GM19240 (cell line): ENCODE data around the gene GNPTG.
A peak's percentile ranks its signal among the peaks of the same experiment; 100 is the strongest.

Experiments
- DNase-seq: peaks from one replicate; pipeline ENCODE4 v3.0.0; 2011; ENCODE audit warnings: low spot score; ENCODE audit not compliant: insufficient read length

Gene GNPTG

DNA sequence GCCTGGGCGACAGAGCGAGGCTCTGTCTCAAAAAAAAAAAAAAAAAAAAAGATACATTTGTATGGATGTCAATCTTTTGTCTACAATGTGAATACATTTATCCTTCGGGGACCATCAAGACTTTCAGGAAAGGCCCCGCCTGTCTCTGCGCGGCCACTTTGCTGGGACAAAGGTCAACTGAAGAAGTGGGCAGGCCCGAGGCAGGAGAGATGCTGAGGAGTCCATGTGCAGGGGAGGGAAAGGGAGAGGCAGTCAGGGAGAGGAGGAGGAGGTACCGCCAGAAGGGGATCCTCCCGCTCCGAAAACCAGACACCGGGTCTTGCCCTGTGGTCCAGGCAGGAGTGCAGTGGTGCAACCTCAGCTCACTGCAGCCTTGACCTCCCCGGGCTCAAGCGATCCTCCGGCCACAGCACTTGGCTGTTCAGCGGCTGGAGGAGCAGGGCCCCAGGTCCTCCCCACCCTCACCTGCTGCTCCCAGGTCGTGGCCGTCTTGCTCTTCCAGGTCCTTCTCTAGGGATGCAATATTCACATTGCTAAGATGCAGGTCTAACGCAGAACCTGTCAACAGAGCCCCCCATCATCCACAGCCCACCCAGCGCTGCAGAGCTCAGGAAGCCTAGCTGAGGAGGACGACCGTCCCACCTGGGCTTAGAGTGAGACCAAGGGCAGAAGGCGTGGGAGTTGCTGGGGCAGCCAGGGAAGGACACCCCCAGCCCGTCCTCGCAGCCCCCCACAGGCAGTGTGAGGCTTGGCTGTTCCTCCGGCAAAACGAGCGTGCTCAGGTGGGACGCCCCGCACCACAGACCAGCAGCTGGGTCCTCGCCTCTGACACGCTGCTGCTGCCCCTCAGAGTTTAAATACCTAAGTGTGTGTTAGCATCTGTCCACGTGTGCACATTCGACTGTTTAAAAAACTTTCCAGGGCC lies 19.6 kb downstream of the GNPTG start:
- DNase-seq: no peak

DNA sequence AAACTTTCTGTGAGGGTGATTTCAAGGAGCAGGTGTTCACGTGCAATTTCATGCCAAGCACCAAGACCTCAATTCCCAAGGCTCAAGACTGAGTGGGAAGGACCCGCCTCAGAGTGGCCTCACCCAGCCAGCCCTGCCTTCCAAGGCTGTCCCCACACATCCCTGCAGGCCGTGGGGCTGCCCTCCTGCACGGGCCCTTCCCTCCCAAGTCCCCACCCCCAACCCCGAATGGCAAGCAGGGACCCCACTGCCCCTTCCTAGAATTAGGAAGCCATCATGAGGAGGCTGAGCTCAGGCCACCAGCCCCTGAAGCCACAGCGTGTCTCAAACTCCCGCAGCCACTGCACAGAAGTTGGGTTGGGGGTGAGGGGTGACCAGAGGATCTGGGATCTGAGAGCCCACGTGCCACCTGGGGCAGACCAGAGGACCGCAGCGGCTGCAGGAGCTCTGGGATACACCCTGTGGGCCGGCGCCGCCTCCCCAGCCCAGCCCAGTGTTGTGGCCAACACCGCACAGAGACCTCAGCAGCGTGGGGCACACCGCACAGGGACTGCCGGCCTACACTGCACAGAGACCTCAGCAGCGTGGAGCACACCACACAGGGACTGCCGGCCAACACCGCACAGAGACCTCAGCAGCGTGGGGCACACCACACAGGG lies 20.7 kb downstream of the GNPTG start:
- DNase-seq: no peak

DNA sequence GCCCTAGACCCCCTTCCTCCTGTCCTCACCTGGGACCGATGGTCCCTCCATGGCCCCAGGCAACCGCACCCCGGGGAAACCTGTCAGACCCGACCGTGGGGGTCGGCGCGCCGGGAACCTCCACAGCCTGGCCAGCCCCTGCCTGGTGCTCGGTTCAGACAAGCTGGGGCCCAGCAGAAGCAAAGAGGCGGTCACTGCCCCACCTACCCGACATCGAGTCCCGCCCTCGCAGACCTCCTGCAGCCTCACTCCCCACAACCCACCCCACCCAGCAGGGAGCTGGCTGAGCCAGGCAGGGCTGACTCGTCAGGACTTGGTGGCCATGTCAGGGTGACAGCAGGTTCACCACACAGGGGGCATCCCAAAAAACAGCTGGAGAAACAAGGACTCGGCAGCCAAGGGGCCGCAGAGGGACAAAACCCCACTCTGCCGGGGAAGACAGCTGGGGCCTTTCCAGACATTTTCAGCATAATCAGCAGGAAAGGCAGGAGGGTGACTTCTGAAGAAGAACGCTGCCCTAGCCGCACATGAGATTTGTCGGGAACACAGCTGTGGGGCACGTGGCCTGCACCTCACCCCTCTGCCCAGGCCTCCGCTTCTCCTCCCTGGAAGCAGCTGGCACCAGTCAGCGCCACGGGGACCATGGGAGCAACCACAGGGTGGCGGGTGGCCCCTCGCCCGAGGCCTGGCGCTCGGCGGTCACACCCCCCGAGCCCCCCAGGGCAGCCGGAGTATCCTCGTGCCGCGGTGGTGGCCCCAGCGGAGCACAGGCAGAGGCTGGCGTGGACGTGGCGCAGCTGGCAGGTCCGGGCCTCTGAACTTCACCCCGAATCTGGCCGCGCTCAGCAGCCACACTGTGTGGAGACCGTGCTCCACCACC lies 22.9 kb downstream of the GNPTG start:
- no peak for DNase-seq

DNA sequence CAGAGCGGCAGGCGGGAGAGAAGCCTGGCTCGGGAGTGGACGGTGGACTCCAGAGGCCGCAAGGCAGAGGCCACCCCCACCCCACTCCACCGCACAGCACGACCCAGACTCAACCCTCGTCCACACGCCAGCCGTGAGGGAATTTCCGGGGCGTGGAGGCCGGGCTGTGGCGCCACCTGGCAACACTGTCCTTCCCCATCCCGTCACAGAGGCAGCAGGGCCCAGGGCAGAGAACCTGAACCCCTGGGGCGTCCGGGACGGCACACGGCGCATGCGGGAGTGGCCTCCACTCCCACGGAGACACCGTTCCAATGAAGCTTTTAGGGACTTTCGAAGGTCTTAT lies 23.5 kb downstream of the GNPTG start:
- no peak for DNase-seq

DNA sequence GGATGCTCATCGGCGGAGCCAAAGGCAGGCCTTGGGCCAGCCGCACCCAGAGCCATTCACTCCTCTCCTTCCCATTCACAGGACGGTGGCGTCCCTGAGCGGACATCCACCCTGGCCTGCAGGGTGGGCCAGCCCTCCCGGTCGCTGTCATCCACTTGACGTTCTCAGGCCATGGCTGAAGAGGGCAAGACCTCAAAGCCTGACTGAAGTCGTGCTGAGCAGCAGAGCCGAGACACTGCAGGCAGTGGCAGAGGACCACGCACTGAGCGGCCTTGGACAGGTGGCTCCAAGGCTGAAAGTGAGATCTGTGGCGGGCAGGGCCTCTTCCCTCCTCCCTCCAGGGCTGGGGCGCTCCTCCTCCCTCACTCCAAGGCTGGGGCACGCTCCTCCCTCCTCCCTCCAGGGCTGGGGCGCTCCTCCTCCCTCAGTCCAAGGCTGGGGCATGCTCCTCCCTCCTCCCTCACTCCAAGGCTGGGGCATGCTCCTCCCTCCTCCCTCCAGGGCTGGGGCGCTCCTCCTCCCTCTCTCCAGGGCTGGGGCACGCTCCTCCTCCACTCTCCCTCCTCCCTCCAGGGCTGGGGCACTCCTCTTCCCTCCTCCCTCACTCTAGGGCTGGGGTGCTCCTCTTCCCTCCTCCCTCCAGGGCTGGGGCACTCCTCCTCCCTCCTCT lies 24.1 kb downstream of the GNPTG start:
- no peak for DNase-seq

DNA sequence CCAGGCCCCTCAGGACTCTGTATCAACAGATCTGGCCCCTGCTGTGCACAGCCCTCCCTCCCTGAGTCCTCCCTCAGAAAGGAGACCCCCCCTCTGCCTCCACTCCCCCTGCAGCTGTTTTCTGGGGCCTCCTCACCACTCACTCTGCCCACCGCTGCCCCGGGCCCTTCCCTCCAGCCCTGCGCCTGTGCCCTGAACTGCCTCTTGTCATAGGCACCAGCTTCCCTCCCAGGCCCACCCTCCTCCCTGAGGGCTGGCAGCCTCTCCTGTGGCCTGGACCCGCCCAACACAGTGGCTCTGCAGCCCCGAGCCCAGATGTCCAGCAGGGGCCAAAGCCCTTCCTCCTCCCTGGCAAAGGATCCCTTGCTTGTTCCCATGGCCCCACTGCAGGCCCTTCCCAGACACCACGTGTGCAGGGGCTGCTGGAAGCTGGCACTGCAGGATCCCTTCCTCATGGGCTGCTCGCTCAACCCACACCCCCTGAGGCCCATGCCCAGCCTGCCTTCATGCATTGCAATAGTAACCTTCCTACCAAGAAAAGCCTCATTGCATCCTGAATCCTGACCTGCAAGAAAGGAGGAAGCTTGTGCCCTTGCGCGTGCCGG lies 25.8 kb downstream of the GNPTG start:
- no peak for DNase-seq

DNA sequence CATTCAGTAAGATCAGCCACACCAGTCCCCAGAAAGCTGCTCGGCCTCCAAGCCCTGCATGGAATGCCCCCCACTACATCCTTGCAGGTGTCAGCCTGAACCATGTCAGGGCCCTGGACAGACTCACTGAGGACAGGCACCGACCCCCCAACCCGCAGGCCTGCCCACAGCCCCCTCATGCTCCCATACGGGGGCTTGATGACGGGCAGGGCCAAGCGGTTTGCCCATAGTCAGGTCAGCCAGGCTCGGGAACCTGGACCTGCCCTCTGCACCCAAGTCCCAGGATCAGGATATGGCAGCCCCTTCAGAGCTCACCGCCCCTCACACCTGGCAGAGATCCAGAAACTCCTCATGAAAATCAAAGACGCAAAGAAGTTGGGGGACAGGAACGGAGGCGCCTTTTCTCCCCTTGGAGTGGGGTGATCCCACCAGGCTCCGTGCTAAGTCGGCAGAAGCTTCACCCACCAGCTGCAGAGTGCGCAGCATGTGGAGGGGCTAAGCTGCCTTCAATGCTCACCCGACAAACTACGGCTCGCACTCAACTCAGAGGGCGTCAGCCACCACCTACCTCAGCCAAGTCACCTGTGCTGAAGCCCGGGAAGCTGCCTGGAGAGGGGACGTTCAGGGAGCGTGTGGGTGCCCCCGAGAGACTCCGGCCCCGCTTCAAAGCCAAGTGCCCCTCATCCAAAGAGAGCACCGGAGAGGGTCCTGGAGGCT lies 26.5 kb downstream of the GNPTG start:
- DNase-seq: no peak

DNA sequence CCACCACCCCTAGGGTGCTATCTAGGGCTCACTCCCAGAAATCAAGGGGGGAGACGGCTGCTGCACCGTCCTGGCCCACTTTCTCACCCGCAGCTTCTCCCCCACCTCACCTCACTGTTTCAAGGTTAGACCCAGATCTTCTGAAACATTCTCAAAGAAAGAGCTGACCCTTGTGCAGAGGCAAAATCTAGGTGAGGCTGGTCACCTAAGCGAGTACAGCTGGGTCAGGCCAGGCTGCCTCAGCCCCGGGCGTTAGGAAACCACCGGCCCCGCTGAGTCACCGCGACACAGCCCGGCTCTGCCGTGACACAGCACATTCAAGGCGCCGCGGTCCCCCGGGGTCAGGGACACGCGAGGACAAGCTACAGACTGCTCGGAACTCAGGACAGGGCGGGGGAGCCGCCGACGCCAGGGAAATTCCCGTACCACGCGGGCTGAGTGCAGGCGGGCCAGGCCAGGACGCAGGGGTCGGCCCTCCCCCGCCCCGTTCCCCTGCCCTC lies 27.1 kb downstream of the GNPTG start:
- no peak for DNase-seq

DNA sequence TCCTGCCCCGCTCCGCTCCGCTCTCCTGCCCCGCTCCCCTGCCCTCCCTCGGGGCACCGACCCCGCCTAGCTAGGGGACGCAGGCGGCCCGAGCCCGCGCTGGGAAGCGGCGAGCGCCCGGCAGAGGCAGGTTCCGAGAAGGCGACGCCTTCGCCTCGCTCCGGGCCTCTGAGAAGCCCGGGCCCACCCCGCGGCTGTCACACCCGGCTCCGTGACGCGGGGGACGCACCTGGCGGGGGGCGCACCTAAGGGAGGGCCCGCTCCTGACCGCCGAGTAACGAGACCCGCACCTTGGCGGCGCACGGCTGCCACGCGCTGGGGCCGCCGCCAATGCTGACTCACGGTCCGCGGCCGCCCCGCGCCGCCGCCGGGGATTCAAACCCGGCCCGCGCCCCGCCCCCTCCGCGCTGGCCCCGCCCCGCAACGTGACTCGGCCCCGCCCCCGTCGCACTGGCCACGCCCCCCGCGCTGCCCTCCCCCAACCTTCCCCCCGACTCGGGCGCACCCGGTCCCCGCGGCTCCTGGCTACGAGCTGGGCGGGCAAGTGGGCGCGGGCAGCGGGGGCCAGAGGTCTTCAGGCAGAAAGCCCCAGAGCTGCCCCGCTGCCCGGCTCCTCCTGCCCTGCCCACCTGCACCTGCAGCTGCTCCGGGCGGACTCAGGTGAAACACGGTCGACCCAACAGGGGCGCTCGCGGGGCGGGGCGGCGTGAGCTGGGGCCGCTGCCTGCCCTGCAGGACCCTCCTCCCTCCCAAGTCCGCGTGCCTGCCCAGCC lies 27.8 kb downstream of the GNPTG start:
- peak; percentile 63 for DNase-seq

DNA sequence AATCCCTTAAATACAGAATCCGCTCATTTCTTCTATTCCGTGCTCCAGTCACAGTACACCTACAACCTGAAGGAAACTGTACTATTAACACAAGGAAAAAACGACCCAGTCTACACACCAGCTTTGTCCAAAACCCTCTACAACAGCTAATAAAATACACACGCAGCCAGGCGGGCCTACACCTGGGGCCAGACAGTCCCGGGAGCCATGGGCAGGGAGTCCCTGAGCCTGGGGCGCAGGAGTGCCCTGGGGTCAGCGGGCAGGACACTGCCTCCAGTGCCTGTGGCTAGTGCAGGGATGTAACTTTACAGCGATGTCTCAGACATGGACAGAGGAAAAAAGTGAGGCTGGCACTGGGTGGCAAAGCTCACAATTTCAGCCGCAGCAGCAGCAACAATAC lies 28.5 kb downstream of the GNPTG start:
- no peak for DNase-seq

DNA sequence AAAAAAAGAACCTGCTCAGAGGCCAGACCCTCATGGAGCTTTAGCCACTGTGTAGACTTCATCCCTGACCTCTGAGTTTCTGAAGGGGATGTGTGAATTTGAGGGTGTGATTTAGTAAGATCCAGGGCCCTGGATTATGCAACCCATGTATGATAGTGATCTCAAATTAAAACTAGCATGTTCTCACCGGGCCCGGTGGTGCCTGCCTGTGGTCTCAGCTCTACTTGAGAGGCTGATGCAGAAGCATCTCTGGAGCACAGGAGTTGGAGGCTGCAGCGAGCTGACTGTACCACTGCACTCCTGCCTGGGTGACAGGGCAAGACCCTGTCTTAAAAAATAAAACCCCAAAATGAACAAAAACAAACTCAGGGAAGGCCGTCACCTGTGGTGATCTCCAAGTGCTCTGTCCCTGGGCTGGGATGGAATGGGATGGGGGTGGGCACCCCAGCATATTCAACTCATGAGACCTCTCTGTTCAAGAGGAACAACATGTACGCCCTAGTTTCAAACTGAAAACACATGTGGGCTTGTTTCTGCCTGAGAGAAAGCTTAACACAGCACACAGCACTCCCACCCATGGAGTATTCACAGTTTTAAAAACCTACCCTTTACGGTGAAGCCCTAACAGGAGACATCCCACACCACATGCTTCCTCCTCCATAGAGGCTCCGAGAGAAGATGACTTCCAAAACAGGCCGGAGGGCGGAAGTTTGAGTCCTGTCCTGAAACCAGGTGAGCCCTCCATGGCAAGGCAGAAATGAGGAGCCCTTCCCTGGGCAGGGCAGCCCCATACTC lies 30.1 kb downstream of the GNPTG start:
- no peak for DNase-seq

DNA sequence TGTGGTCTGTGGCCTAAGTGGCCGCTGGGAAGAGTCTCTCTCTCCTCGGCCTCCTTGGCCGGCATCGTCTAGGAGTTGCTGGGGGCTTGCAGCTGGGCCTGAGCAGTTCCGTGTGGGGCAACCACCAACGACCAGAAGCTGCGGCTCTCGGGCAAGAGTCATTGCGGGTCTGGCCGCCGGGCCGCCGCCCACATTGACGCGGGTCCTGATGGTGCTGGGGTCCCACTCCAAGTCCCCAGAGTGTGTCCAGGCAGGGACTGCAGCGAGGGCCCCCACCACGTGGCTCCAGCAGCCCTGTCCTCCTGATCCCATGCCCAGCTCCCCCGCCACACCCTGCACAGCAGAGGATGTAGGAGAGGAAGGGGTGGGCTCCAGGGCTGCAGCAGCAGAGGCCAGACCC lies 31.8 kb downstream of the GNPTG start:
- no peak for DNase-seq

DNA sequence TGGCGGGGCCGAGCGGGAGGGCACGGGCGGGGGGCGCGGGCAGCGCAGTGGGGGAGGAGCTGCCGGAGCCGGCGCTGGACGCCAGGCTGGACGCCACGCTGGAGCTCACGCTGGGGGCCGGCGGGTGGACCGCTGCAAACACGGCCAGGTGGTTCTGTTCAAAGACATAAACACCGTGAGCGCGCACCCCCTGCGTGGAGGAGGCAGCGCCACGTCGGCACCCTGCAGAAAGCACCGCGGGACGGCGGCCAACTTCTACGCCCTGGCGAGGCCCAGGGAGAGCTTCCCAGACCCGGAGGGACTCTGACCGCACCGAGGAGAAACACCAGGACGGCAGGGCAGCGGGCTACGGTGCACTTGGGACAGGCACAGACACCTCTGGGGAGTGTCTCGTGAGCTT lies 33.5 kb downstream of the GNPTG start:
- DNase-seq: no peak

DNA sequence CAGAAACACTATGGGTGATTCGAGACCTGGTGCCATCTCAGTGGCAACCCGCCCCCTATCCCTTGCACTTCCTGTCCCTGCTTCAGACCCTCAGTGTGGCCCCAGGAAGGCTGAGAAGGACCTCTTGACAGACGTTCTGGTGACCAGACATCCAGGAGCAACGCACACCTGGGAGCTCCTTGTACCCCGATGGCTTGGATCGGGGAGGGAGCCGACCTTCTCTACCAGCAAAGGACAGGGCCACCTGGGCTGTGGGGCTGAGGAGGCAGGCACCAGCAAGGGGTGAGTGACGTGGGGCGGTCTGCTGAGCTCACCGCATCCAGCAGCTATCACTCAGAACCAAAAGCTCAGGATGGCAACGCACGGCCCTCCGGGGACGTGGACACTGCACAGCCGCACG lies 35.6 kb downstream of the GNPTG start:
- no peak for DNase-seq

DNA sequence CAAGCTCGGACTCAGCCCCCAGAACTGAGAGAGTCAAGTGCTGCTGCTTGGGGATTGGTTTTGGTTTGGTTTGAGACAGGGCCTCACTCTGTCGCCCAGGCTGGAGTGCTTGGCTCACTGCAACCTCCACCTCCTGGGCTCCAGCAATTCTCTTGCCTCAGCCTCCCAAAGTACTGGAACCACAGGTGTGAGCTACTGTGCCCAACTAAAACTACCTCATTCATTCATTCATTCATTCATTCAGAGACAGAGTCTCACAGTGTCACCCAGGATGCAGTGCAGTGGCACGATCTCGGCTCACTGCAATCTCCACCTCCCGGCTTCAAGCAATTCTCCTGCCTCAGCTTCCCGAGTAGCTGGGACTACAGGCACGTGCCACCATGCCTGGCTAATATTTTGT lies 38.0 kb downstream of the GNPTG start:
- DNase-seq: no peak

DNA sequence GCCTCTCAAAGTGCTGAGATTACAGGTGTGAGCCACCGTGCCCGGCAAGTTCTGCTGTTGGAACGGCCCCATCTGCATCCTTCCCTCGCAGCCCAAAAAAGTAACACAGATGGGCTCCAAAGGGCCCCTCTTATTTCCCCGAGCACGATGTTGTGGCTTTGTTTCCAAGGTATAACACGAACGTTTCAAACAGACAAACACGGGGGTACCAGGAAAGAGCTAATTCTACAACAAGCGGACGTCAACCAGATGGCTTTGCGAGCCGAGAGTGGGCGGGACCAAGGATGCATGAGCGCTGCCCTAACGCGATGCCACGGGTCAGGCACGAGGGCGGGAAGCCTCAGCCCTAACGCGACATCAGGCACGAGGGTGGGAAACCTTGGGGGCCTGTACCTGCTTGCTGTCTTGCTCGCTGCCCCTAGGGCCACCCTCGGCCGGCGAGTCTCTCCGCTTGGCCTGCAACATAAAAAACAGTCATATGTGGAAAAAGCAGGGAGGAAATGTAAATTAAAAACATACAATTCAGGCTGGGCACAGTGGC lies 38.6 kb downstream of the GNPTG start:
- DNase-seq: no peak

DNA sequence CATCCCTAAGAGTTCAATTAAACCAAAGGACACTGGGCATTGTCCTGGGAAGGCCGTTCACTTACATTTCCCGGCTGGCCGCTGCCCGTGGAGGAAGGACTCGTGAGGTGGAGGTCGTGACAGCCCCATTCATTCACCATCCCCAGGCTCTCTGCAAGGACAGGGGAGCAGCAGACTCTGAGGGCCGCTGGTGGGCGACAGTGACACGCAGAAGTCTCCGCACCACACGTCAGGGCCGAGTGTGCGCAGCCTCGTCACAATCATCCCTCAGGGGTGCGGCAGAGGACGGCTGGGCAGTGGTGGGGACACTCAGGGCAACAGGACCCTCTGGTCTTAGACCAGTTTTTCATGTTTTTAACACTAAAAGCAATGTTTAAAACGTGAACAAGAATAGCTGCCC lies 41.1 kb downstream of the GNPTG start:
- no peak for DNase-seq

DNA sequence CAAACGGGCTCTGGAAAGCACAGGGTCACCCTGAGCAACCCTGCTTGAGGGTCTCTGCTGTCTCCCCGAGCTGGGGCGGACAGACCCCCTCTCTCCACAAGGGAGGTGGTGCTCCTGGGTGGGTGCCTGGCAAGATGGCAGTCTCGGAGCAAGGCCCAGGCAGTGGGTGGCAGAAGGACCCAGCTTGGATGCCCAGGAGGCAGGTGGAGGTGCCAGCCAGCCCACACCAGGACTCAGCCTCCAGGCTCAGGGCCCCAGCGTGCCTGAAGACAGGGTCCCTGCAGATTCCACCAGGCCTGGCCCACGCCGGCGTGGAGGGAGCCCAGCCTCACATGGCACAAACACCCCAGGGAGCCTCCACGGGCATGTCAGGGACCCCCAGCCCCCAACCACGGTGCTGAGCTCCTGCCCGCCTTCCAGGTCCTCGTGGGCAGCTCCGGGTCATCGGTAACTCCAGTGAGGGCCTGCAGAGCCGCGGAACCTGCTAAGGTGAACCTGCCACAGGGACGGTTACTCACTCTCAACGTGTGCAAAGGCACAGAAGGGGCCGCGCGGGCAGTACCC lies 42.0 kb downstream of the GNPTG start:
- no peak for DNase-seq
